Measurements from ENCODE around the gene TCFL5. TPM values are rescaled to one million over a fixed set of nuclear protein-coding genes. Genes with fewer than 3 reads are reported as not detected.

TCFL5 gene
- total and polyA plus RNA-seq, 3 experiments from 2014 or later, result 1.4 to 6.2 (median 4.6) TPM

DNA sequence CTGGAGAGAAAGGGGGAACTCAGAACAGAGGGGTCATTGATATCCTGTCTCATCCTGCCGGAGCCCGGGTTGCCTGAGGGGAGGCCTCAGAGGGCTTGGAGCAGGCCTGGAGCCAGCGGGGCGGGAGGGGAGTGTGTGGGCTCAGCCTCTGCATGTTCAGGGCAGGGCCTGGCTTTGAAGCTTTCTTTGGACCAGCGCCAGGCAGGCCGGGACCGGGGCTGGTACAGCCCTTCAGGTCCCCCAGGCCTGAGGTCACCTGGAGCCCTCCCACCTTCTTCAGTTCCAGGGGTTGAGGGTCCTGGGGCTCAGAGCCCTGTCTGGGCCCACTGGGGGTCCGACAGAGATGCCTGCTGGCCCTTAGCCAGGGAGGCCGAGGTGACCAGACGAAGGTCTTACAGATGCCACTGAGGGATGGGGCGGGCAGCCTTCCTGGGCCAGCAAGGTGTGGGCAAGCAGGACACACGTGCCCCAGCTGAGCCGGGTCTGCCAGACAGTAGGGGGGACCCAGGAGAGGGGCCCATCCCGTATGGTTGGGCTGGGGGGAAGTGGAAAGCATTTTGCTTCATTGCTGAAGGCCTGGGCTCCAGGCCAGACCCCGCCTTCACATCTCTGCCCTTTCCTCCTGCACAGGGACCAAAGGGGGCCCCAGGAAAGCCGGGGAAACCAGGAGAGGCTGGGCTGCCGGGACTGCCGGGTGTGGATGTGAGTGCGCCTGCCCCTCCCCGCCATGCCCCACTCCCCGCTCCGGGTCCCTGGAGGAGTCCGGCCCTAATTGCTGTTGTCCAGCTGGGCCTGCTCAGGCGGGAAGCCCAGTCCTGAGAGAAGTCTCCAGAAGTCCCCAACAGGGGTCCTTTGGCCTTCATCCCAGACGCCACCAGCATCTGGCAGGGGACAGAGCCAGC is 42.8 kb downstream of the TCFL5 start:
- Mint-ChIP-seq H3K9me3 (peaks cover 0 to 2% (median 0%) of the 10 kb centered on the region in 5 donors), H3K27me3 (peaks cover 16 to 30% of the 10 kb centered on the region in 2 donors), H3K27ac (no peak overlapping the region), H3K4me1 (peaks cover 9 to 22% (median 10%) of the 10 kb centered on the region in 3 donors), H3K4me3 (peak overlapping the region in 1 of 7 donors; percentile 15), H3K36me3 (peaks cover 0 to under 1% (median 0%) of the 10 kb centered on the region in 3 donors)
- POLR2A ChIA-PET, result no interaction called here
- CTCF ChIA-PET, result interaction anchor here (1.1 kb wide), 1 partner anchor 10 kb away, joined by 3 read pairs; no protein-coding TSS in a partner anchor
- Histone ChIP-seq H3K4me1 (ENCODE audit: insufficient read depth, low read length) (peaks cover 10% of the 10 kb centered on the region), H3K4me3 (ENCODE audit: low read length) (no peak overlapping the region), H3K9me3 (ENCODE audit: low read length) (no peaks in the 10 kb centered on the region), H3K27ac (ENCODE audit: low read depth, low read length) (no peak overlapping the region), H3K27me3 (ENCODE audit: insufficient read depth, low read length, poor library complexity, severe bottlenecking) (peaks cover 22% of the 10 kb centered on the region), H3K36me3 (ENCODE audit: insufficient read depth, low read length) (no peaks in the 10 kb centered on the region)
- DNase-seq, result no peak

- Mint-ChIP-seq H3K4me3 (peak overlapping the region in 2 of 7 donors; percentile 15 to 17), H3K9me3 (peaks cover 0 to 2% (median 0%) of the 10 kb centered on the region in 5 donors), H3K36me3 (peaks cover 0 to 4% (median 0%) of the 10 kb centered on the region in 3 donors), H3K27ac (no peak overlapping the region), H3K4me1 (peaks cover 9 to 22% (median 10%) of the 10 kb centered on the region in 3 donors), H3K27me3 (peaks cover 16 to 30% of the 10 kb centered on the region in 2 donors)
- no peak overlapping the region for H3K4me3 ChIP-seq (ENCODE audit: low read length)
- no peak for DNase-seq
- no peaks in the 10 kb centered on the region for H3K9me3 ChIP-seq (ENCODE audit: low read length)
- H3K27ac ChIP-seq (ENCODE audit: low read depth, low read length), result no peak overlapping the region
- CTCF ChIA-PET, result interaction anchor here (1.0 to 1.1 kb wide), 2 partner anchors 10 to 83 kb away, joined by 3 read pairs; no protein-coding TSS in a partner anchor
- peaks cover 10% of the 10 kb centered on the region for H3K4me1 ChIP-seq (ENCODE audit: insufficient read depth, low read length)
- H3K36me3 ChIP-seq (ENCODE audit: insufficient read depth, low read length), result no peaks in the 10 kb centered on the region
- POLR2A ChIA-PET, result no interaction called here
- peaks cover 22% of the 10 kb centered on the region for H3K27me3 ChIP-seq (ENCODE audit: insufficient read depth, low read length, poor library complexity, severe bottlenecking)
Measured at GRCh38 chr20:62817975-62818591, 43.5 kb downstream of the TCFL5 start.

GRCh38 chr20:62816884-62817873 is 44.4 kb downstream of the TCFL5 start, which contains the start of gene COL9A3:
Gene COL9A3 (plus strand): TSS chr20:62817050. CDS start chr20:62817065, 15 bp downstream.
- H3K27ac ChIP-seq (ENCODE audit: low read depth, low read length), result no peak within 1 kb of the TSS
- peaks cover 0 to 11% (median 0%) of the 10 kb centered on the region in 3 donors for H3K36me3 Mint-ChIP-seq
- H3K4me3 ChIP-seq (ENCODE audit: low read length), result no peak within 1 kb of the TSS
- no peaks in the 10 kb centered on the region for H3K9me3 ChIP-seq (ENCODE audit: low read length)
- peaks cover 22% of the 10 kb centered on the region for H3K27me3 ChIP-seq (ENCODE audit: insufficient read depth, low read length, poor library complexity, severe bottlenecking)
- ChIA-PET POLR2A (no interaction called here), CTCF (interaction anchor here (1.0 to 1.3 kb wide), 2 partner anchors 9 to 82 kb away, joined by 3 read pairs; no protein-coding TSS in a partner anchor)
- H3K9me3 Mint-ChIP-seq, result peaks cover 0 to 2% (median 0%) of the 10 kb centered on the region in 5 donors
- peaks cover 16 to 30% of the 10 kb centered on the region in 2 donors for H3K27me3 Mint-ChIP-seq
- DNase-seq, result no peak
- H3K4me1 Mint-ChIP-seq, result peaks cover 9 to 22% (median 10%) of the 10 kb centered on the region in 3 donors
- H3K27ac Mint-ChIP-seq, result no peak within 1 kb of the TSS
- peak within 1 kb of the TSS in 5 of 7 donors; percentile 24 to 80 (median 56) for H3K4me3 Mint-ChIP-seq
- H3K36me3 ChIP-seq (ENCODE audit: insufficient read depth, low read length), result no peaks in the 10 kb centered on the region
- peaks cover 10% of the 10 kb centered on the region for H3K4me1 ChIP-seq (ENCODE audit: insufficient read depth, low read length)

- Mint-ChIP-seq H3K9me3 (peaks cover 0 to 2% (median 0%) of the 10 kb centered on the region in 5 donors), H3K4me3 (peak overlapping the region in 6 of 7 donors; percentile 24 to 80 (median 48)), H3K27ac (no peak overlapping the region), H3K4me1 (peaks cover 9 to 22% (median 10%) of the 10 kb centered on the region in 3 donors), H3K36me3 (peaks cover 0 to 19% (median 0%) of the 10 kb centered on the region in 3 donors), H3K27me3 (peaks cover 16 to 30% of the 10 kb centered on the region in 2 donors)
- POLR2A ChIA-PET, result interaction anchor here (1.3 kb wide), 1 partner anchor 108 kb away, joined by 3 read pairs; the partner anchor contains the start of gene NTSR1
- H3K36me3 ChIP-seq (ENCODE audit: insufficient read depth, low read length), result peaks cover under 1% of the 10 kb centered on the region
- no peaks in the 10 kb centered on the region for H3K9me3 ChIP-seq (ENCODE audit: low read length)
- H3K27ac ChIP-seq (ENCODE audit: low read depth, low read length), result no peak overlapping the region
- H3K4me3 ChIP-seq (ENCODE audit: low read length), result no peak overlapping the region
- H3K27me3 ChIP-seq (ENCODE audit: insufficient read depth, low read length, poor library complexity, severe bottlenecking), result peaks cover 22% of the 10 kb centered on the region
- H3K4me1 ChIP-seq (ENCODE audit: insufficient read depth, low read length), result peaks cover 10% of the 10 kb centered on the region
- DNase-seq, result no peak
- CTCF ChIA-PET, result interaction anchor here (1.3 to 1.4 kb wide), 3 partner anchors 8 to 77 kb away, joined by 3 read pairs; no protein-coding TSS in a partner anchor
Measured at GRCh38 chr20:62816031-62816883, 45.4 kb downstream of the TCFL5 start.

DNA sequence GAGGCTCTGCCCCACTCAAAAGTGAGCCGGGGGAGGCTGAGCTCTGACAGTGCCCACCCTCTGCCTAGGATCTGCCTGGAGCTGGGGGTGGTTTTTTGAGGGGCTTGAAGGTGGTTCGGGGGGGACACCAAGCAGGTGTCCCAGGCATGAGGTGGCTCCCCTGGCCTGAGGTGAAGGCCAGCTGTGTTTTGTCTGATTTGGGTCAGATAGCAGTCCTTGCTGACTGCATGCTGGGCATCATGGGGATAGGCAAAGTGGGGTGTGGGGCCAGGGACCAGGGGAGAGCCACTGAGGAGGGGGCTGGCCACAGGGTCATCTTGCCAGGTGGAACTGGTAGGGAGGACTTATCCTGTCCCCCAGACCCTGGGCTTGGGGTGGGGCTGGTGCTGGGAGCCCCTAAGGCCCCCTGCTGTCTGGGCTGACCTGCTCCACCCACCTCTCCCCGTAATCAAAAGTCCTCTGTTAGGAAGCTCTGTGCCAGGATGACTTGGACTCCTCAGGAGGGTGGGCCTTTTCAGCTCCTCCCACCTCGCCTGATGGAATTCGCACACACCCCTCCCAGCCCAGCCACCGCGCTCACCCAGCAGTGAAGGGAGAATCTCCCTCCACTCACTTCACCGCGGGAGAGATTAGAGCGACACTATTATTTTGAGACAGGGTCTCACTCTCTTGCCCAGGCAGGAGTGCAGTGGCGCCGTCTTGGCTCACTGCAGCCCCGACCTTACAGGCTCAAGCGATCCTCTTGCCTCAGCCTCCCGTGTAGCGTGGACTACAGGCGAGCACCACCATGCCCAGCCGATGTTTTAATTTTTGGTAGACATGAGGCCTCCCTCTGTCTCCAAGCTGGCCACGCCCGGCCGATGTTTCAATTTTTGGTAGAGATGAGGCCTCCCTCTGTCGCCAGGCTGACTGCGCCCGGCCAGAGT is 46.3 kb downstream of the TCFL5 start:
- peaks cover 0 to 2% (median 0%) of the 10 kb centered on the region in 5 donors for H3K9me3 Mint-ChIP-seq

GRCh38 chr20:62814709-62815065 is 46.9 kb downstream of the TCFL5 start:
- H3K27ac ChIP-seq (ENCODE audit: low read depth, low read length), result no peak overlapping the region
- POLR2A ChIA-PET, result interaction anchor here (0.6 to 1.4 kb wide), 3 partner anchors 10 to 107 kb away, joined by 3 to 4 read pairs (median 3); partner anchors contain the start of genes NTSR1 and OGFR
- no peak for DNase-seq
- H3K36me3 Mint-ChIP-seq, result peaks cover 0 to 35% (median 0%) of the 10 kb centered on the region in 3 donors
- no peaks in the 10 kb centered on the region for H3K9me3 ChIP-seq (ENCODE audit: low read length)
- peaks cover 22% of the 10 kb centered on the region for H3K27me3 ChIP-seq (ENCODE audit: insufficient read depth, low read length, poor library complexity, severe bottlenecking)
- peaks cover 16% of the 10 kb centered on the region for H3K36me3 ChIP-seq (ENCODE audit: insufficient read depth, low read length)
- H3K27me3 Mint-ChIP-seq, result peaks cover 16 to 27% of the 10 kb centered on the region in 2 donors
- CTCF ChIA-PET, result interaction anchor here (1.4 kb wide), 1 partner anchor 75 kb away, joined by 3 read pairs; no protein-coding TSS in a partner anchor
- H3K4me1 Mint-ChIP-seq, result peaks cover 9 to 22% (median 10%) of the 10 kb centered on the region in 3 donors
- H3K4me3 ChIP-seq (ENCODE audit: low read length), result no peak overlapping the region
- peak overlapping the region in 2 of 7 donors; percentile 1 to 14 for H3K4me3 Mint-ChIP-seq
- no peak overlapping the region for H3K27ac Mint-ChIP-seq
- peaks cover 0 to 2% (median 0%) of the 10 kb centered on the region in 5 donors for H3K9me3 Mint-ChIP-seq
- peaks cover 10% of the 10 kb centered on the region for H3K4me1 ChIP-seq (ENCODE audit: insufficient read depth, low read length)

More for the DNA sequence above, 46.3 kb downstream of the TCFL5 start:
- H3K36me3 Mint-ChIP-seq, result peaks cover 0 to 28% (median 0%) of the 10 kb centered on the region in 3 donors
- peak overlapping the region; percentile 23 to 74 (median 34) for H3K4me3 Mint-ChIP-seq
- H3K27ac ChIP-seq (ENCODE audit: low read depth, low read length), result no peak overlapping the region
- DNase-seq, result no peak
- ChIA-PET CTCF (interaction anchor here (1.4 kb wide), 2 partner anchors 22 to 76 kb away, joined by 3 read pairs; no protein-coding TSS in a partner anchor), POLR2A (interaction anchor here (0.6 to 1.4 kb wide), 3 partner anchors 10 to 107 kb away, joined by 3 to 4 read pairs (median 3); partner anchors contain the start of genes NTSR1 and OGFR)
- peak overlapping the region in 3 of 8 donors; percentile 5 to 43 (median 16) for H3K27ac Mint-ChIP-seq
- H3K36me3 ChIP-seq (ENCODE audit: insufficient read depth, low read length), result peaks cover 10% of the 10 kb centered on the region
- peaks cover 16 to 29% of the 10 kb centered on the region in 2 donors for H3K27me3 Mint-ChIP-seq
- H3K4me1 ChIP-seq (ENCODE audit: insufficient read depth, low read length), result peaks cover 10% of the 10 kb centered on the region
- peaks cover 22% of the 10 kb centered on the region for H3K27me3 ChIP-seq (ENCODE audit: insufficient read depth, low read length, poor library complexity, severe bottlenecking)
- no peak overlapping the region for H3K4me3 ChIP-seq (ENCODE audit: low read length)
- peaks cover 9 to 22% (median 10%) of the 10 kb centered on the region in 3 donors for H3K4me1 Mint-ChIP-seq
- H3K9me3 ChIP-seq (ENCODE audit: low read length), result no peaks in the 10 kb centered on the region

All from CD8-positive, alpha-beta memory T cell (primary cell).